ENCODE results near the gene NPR2. TPM values are rescaled to one million over a fixed set of nuclear protein-coding genes. Genes with fewer than 3 reads are reported as not detected.

The NPR2 gene
- polyA plus RNA-seq, 3 donors: 0.48 TPM; not detected in 2

GRCh38 chr9:35755071-35755470 lies 36.3 kb upstream of the NPR2 start:
- Histone ChIP-seq H3K27ac (ENCODE audit: low read depth in 1 of 2, low read length in 2 of 2) (no peak overlapping the region), H3K79me2 (ENCODE audit: insufficient read depth, low read length) (peaks cover 5% of the 10 kb centered on the region), H2AFZ (ENCODE audit: insufficient read depth, low read depth, low read length, poor library complexity, severe bottlenecking) (no peak overlapping the region), H3K4me3 (replicated peaks in 1 of 3; ENCODE audit: low read depth in 2 of 3, low read length in 3 of 3) (no peak overlapping the region), H3K9me3 (replicated peaks in 1 of 2; ENCODE audit: control insufficient read depth in 1 of 2, insufficient read depth in 1 of 2, low read length in 2 of 2) (no peaks in the 10 kb centered on the region), H3K27me3 (ENCODE audit: control insufficient read depth in 2 of 2, insufficient read depth in 2 of 2, low read length in 2 of 2) (no peaks in the 10 kb centered on the region), H4K20me1 (ENCODE audit: insufficient read depth, low read length) (no peaks in the 10 kb centered on the region), H3K9ac (ENCODE audit: insufficient read depth, low read length, poor library complexity, severe bottlenecking) (no peak overlapping the region), H3K4me1 (ENCODE audit: control insufficient read depth in 1 of 2, insufficient read depth in 2 of 2, low read length in 2 of 2) (peaks cover 27 to 35% of the 10 kb centered on the region in 2 donors), H3K4me2 (replicated peaks; ENCODE audit: extremely low read depth, low read length, poor library complexity, severe bottlenecking) (no peak overlapping the region), H3K36me3 (replicated peaks in 1 of 2; ENCODE audit: control insufficient read depth in 1 of 2, insufficient read depth in 2 of 2, low read length in 2 of 2) (peaks cover 36 to 48% of the 10 kb centered on the region in 2 donors)
- intact Hi-C loops (cut with micrococcal nuclease): no loop called here
- peaks cover 35% of the 10 kb centered on the region for H3K4me1 Mint-ChIP-seq
- no peak for DNase-seq
- no peak overlapping the region for H3K27ac Mint-ChIP-seq
- peaks cover 0 to 3% (median 1%) of the 10 kb centered on the region in 3 donors for H3K27me3 Mint-ChIP-seq (ENCODE audit: low read depth in 3 of 3)
- peaks cover 45 to 46% of the 10 kb centered on the region in 2 donors for H3K36me3 Mint-ChIP-seq
- TF ChIP-seq, protein P1, sequence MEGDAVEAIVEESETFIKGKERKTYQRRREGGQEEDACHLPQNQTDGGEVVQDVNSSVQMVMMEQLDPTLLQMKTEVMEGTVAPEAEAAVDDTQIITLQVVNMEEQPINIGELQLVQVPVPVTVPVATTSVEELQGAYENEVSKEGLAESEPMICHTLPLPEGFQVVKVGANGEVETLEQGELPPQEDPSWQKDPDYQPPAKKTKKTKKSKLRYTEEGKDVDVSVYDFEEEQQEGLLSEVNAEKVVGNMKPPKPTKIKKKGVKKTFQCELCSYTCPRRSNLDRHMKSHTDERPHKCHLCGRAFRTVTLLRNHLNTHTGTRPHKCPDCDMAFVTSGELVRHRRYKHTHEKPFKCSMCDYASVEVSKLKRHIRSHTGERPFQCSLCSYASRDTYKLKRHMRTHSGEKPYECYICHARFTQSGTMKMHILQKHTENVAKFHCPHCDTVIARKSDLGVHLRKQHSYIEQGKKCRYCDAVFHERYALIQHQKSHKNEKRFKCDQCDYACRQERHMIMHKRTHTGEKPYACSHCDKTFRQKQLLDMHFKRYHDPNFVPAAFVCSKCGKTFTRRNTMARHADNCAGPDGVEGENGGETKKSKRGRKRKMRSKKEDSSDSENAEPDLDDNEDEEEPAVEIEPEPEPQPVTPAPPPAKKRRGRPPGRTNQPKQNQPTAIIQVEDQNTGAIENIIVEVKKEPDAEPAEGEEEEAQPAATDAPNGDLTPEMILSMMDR (IDR thresholded peaks at IDR 0.05): no peak
- WGBS (ENCODE audit: insufficient coverage): 96% methylated on average over 4 of the region's 4 CpGs
- H3K9me3 Mint-ChIP-seq: peaks cover 0 to 3% (median 0%) of the 10 kb centered on the region in 7 donors
- H3K4me3 Mint-ChIP-seq: no peak overlapping the region

- H3K27me3 Mint-ChIP-seq (ENCODE audit: low read depth in 3 of 3): peaks cover 0 to 4% (median 1%) of the 10 kb centered on the region in 3 donors
- peaks cover 0 to 3% (median 0%) of the 10 kb centered on the region in 7 donors for H3K9me3 Mint-ChIP-seq
- H3K27ac Mint-ChIP-seq: peak overlapping the region in 6 of 7 donors; percentile 43 to 76 (median 60)
- no peaks in the 10 kb centered on the region for H3K9me3 ChIP-seq (replicated peaks in 1 of 2; ENCODE audit: control insufficient read depth in 1 of 2, insufficient read depth in 1 of 2, low read length in 2 of 2)
- peak; percentile 34 to 56 (median 40) for DNase-seq
- H3K27ac ChIP-seq (ENCODE audit: low read depth in 1 of 2, low read length in 2 of 2): no peak overlapping the region
- H3K79me2 ChIP-seq (ENCODE audit: insufficient read depth, low read length): no peaks in the 10 kb centered on the region
- peak overlapping the region; percentile 72 for H2AFZ ChIP-seq (ENCODE audit: insufficient read depth, low read depth, low read length, poor library complexity, severe bottlenecking)
- intact Hi-C loops (cut with micrococcal nuclease): no loop called here
- TF ChIP-seq, protein P1 (IDR thresholded peaks at IDR 0.05): peak; percentile 81
- peak overlapping the region; percentile 50 for H3K9ac ChIP-seq (ENCODE audit: insufficient read depth, low read length, poor library complexity, severe bottlenecking)
- peak overlapping the region; percentile 88 to 95 for H3K4me3 Mint-ChIP-seq
- peaks cover 39% of the 10 kb centered on the region for H3K4me1 Mint-ChIP-seq
- peaks cover 27 to 37% of the 10 kb centered on the region in 2 donors for H3K36me3 ChIP-seq (replicated peaks in 1 of 2; ENCODE audit: control insufficient read depth in 1 of 2, insufficient read depth in 2 of 2, low read length in 2 of 2)
- H4K20me1 ChIP-seq (ENCODE audit: insufficient read depth, low read length): no peaks in the 10 kb centered on the region
- H3K36me3 Mint-ChIP-seq: peaks cover 32 to 39% of the 10 kb centered on the region in 2 donors
- peak overlapping the region; percentile 40 to 79 (median 47) for H3K4me3 ChIP-seq (replicated peaks in 1 of 3; ENCODE audit: low read depth in 2 of 3, low read length in 3 of 3)
- H3K4me2 ChIP-seq (replicated peaks; ENCODE audit: extremely low read depth, low read length, poor library complexity, severe bottlenecking): peak overlapping the region; percentile 85
- H3K27me3 ChIP-seq (ENCODE audit: control insufficient read depth in 2 of 2, insufficient read depth in 2 of 2, low read length in 2 of 2): no peaks in the 10 kb centered on the region
- peaks cover 24 to 31% of the 10 kb centered on the region in 2 donors for H3K4me1 ChIP-seq (ENCODE audit: control insufficient read depth in 1 of 2, insufficient read depth in 2 of 2, low read length in 2 of 2)
- 6% methylated on average over 40 of the region's 48 CpGs for WGBS (ENCODE audit: insufficient coverage)
Observed at GRCh38 chr9:35756275-35757225, 34.8 kb upstream of the NPR2 start.

Data from CD14-positive monocyte (primary cell).